RWPE1 (cell line): ENCODE data around the gene HACD2.

Experiments used
- CTCF ChIA-PET: fragments of 350-600 bp; sonication (Branson Sonifier 250); formaldehyde crosslinking; extraction: SDS; loops from one replicate; lab custom pipeline; 2021; lab: Yijun Ruan, JAX
- POLR2A ChIA-PET: fragments of 400-600 bp; formaldehyde crosslinking; extraction: SDS; loops from one replicate; lab custom pipeline; 2020; ENCODE audit warnings: antibody characterized with exemption; ENCODE audit not compliant: low non-redundant PET; lab: Yijun Ruan, JAX
- DNase-seq: peaks from one replicate; pipeline ENCODE4 v3.0.0; 2012; ENCODE audit warnings: low spot score
- H3K27ac ChIP-seq: fragments of 450-650 bp; 2 replicates; pipeline ENCODE4 v1.5.1; 2017
- TF ChIP-seq, protein P1 (sequence below): fragments of 450-650 bp; conservative IDR thresholded peaks from 2 replicates; pipeline ENCODE4 v1.5.1; 2017; ENCODE audit warnings: low read depth, mild to moderate bottlenecking

Gene HACD2

DNA sequence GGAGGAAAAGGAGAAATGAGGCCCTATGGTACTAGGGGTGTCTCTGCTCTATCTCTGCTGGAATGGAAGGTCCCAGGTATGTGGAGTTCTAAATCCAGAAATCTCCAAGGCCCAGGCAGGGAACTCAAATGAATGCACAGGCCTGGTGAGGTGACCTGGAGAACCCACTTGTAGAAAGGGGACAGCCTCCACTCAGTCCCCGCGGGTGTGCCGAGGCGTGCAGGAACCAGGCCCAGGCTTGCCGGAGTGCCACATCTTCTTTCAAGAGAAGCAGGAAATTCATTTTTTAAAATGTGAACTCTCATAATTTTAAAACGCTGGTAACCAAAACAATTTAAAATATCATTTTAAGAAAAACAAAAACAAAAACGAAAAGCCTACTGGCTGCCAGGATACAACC lies 103.8 kb downstream of the HACD2 start:
- DNase-seq, result no peak
- TF ChIP-seq, protein P1, sequence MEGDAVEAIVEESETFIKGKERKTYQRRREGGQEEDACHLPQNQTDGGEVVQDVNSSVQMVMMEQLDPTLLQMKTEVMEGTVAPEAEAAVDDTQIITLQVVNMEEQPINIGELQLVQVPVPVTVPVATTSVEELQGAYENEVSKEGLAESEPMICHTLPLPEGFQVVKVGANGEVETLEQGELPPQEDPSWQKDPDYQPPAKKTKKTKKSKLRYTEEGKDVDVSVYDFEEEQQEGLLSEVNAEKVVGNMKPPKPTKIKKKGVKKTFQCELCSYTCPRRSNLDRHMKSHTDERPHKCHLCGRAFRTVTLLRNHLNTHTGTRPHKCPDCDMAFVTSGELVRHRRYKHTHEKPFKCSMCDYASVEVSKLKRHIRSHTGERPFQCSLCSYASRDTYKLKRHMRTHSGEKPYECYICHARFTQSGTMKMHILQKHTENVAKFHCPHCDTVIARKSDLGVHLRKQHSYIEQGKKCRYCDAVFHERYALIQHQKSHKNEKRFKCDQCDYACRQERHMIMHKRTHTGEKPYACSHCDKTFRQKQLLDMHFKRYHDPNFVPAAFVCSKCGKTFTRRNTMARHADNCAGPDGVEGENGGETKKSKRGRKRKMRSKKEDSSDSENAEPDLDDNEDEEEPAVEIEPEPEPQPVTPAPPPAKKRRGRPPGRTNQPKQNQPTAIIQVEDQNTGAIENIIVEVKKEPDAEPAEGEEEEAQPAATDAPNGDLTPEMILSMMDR, result no peak
- no peak overlapping the region for H3K27ac ChIP-seq
- ChIA-PET CTCF (no interaction called here), POLR2A (no interaction called here)

DNA sequence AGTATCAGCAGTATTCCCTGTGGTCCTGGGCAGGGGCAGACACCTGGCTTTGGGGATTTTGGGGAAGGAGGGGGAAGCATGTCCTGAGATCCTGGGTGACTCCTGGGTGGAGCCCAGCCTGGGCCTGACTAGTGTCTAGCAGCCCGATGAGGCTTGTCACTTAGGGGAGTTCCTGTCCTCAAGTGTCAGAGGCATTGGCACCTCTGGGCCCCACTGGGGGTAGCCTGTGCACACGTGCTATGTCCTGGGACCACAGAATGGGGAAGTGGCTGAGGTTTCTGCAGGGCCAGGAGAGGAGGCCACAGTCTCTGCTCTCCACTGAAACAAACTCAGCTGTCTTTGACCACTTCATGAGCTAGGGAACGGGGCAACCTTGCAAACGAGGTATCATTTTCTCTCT lies 104.4 kb downstream of the HACD2 start:
- ChIA-PET CTCF (no interaction called here), POLR2A (no interaction called here)
- TF ChIP-seq, protein P1, result no peak
- DNase-seq, result no peak
- no peak overlapping the region for H3K27ac ChIP-seq

DNA sequence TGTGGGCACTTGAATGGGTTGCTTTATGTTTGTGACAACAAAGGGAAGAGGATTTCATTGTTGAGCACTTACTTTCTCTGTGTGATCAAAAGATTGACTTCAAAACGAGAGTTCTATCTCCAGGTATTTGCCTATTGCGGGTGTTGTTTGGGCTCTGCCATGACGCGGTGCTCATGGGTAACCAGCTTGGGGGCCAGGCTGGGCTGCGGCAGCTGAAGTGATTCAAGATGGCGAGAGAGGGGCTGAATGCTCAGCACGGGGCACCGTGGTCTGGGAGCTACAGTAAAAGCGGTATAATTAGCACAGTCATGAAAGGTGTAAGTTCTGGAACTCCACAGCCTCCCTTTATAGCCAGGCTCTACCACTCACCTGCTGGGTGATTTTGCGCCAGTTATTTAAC lies 105.0 kb downstream of the HACD2 start:
- POLR2A ChIA-PET, result no interaction called here
- no peak for DNase-seq
- H3K27ac ChIP-seq, result no peak overlapping the region
- TF ChIP-seq, protein P1, result no peak
- CTCF ChIA-PET, result interaction anchor here (1.2 kb wide), 1 partner anchor 10 kb away, joined by 6 read pairs; no protein-coding TSS in a partner anchor

DNA sequence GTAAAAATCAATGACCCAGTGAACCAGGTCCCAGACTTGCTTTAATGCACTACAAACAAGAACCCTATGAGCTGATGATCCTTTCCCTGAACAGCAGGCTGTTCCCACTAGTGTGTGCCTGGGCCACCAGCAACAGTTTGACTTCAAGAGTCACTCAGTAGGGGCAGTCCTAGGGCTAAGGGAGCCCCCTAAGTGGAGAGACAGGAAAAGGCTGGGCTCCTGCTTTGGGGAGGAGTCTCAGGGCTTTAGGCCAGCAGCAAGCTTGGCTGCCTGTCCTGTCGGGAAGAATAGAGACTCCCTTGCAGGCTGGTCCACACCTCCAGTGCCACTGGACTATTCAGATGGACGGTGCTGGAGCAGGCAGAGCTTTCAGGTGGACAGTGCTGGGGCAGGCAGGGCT lies 106.5 kb downstream of the HACD2 start:
- ChIA-PET POLR2A (no interaction called here), CTCF (no interaction called here)
- H3K27ac ChIP-seq, result no peak overlapping the region
- DNase-seq, result no peak
- TF ChIP-seq, protein P1, result no peak

DNA sequence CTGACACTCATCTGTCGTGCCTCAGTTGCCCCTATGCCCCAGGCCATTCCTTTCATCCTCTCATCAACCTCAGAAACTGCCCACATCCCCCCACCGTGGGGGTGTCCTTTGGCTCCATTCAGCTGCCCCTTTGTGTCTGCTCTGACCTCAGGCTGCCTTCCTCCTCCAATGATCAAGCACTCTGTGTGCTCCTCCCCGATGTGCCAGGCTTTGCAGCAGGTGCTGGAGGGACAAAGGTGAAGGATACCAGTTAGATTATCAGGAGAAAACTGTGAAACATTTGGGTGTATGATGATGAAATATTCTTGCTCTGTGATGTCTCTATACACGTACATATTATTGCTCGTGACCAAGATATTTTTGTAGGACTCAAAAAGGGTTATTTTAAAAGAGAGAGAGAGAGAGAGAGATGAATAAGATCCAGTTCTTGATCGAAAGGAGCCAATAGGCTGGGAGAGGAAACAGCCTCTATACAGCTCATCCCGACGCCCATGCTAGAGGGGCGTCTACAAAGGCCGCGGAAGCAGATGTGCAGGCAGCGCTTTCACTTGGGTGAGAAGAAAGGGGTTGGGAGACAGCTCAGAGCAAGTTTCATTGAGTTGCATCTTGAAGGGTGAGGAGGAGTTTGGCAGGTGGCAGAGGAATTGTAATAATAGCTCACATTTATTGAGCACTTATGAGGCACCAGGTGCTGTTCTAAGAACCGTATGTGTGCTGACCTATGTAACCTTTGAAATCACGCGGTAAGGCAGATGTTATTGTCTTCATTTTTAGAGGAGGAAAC lies 107.7 kb downstream of the HACD2 start:
- POLR2A ChIA-PET, result no interaction called here
- TF ChIP-seq, protein P1, result no peak
- no peak overlapping the region for H3K27ac ChIP-seq
- no peak for DNase-seq
- CTCF ChIA-PET, result no interaction called here

DNA sequence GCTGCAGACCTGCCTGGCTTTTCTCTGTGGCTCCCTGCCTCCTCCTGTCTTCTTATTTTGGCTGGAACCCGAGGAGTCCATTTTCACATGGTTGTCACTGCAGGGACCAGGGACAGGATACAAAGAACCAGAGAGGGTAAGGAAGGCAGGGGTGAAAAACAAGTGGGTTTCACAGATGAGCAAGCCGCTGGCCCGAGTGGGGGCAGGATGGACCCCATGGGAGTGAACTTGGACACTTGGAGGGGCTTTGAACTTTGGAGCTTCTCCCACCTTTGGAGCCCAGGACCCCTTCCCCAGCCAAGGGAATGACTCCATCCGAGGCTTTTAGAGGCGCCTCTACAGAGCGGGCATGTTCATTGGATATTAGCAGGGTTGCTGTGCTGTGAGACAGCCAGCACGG lies 109.1 kb downstream of the HACD2 start:
- H3K27ac ChIP-seq, result no peak overlapping the region
- ChIA-PET CTCF (no interaction called here), POLR2A (no interaction called here)
- no peak for DNase-seq
- TF ChIP-seq, protein P1, result no peak
